Measurements from ENCODE around the gene ATP2C1.

- TF ChIP-seq CTCF (conservative IDR thresholded peaks at IDR 0.05; ENCODE audit: low read depth, low read length) = no peak
- no peak for TF ChIP-seq POLR2A (IDR thresholded peaks at IDR 0.05; ENCODE audit: low read depth, low read length)
- TF ChIP-seq CEBPB (IDR thresholded peaks at IDR 0.05; ENCODE audit: low read depth, low read length) = no peak
- no peak for TF ChIP-seq BHLHE40 (IDR thresholded peaks at IDR 0.05; ENCODE audit: low read depth, low read length)
- no peak for TF ChIP-seq CHD1 (IDR thresholded peaks at IDR 0.05; ENCODE audit: low read depth, low read length)
- TF ChIP-seq RAD21 (IDR thresholded peaks at IDR 0.05; ENCODE audit: low read length) = no peak
These were observed 87.6 kb downstream of the ATP2C1 start for GRCh38 chr3:130981469-130981868.

Data from IMR-90 (cell line).